SK-N-SH (cell line): Measurements from ENCODE around the gene SLC1A7. TPM values are rescaled to one million over a fixed set of nuclear protein-coding genes. Genes with fewer than 3 reads are reported as not detected.

Experiments used
- CTCF ChIA-PET: fragments of 300-600, 350-600 bp; formaldehyde crosslinking; extraction: SDS; loops from one replicate; lab custom pipeline; 2021; lab: Yijun Ruan, JAX
- POLR2A ChIA-PET: fragments of 350-600 bp; sonication (Branson Sonifier 250); formaldehyde crosslinking; extraction: SDS; loops from one replicate; lab custom pipeline; 2020; ENCODE audit warnings: antibody characterized with exemption, inconsistent platforms; lab: Yijun Ruan, JAX
- DNase-seq: peaks from one replicate; pipeline ENCODE4 v3.0.0; 2012
- H2AFZ ChIP-seq: fragments of 200-600 bp; sonication (generic); 2 replicates; pipeline ENCODE4 v1.8.1; 2016; ENCODE audit warnings: antibody characterized with exemption, mild to moderate bottlenecking, low read depth
- H3F3A ChIP-seq: fragments of 200-600 bp; sonication (generic); replicated peaks from 2 replicates; pipeline ENCODE3; 2016; ENCODE audit warnings: antibody characterized with exemption, mild to moderate bottlenecking; ENCODE audit not compliant: insufficient read depth
- H3K27ac ChIP-seq, 2 experiments: fragments of 200-500 bp in 1 of 2; fragments of 200-600 bp in 1 of 2; sonication (Bioruptor generic) in 1 of 2; sonication (generic), shearing (Covaris generic) in 1 of 2; 2 replicates each; pipeline versions ENCODE4 v1.5.1 to v1.6.1; 2014 to 2016; ENCODE audit warnings: low read depth in 2 of 2, inconsistent platforms in 1 of 2, low read length in 1 of 2, mild to moderate bottlenecking in 1 of 2, mixed read lengths in 1 of 2
- H3K27me3 ChIP-seq: fragments of 200-600 bp; sonication (generic), shearing (Covaris generic); 2 replicates; pipeline ENCODE4 v1.6.1; 2016; ENCODE audit warnings: mixed run types; ENCODE audit not compliant: insufficient read depth
- H3K36me3 ChIP-seq, 2 experiments: fragments of 200-500 bp in 1 of 2; fragments of 200-600 bp in 1 of 2; sonication (Bioruptor generic) in 1 of 2; sonication (generic) in 1 of 2; replicated peaks in 1 of 2; 2 replicates each; pipeline versions ENCODE3 to v1.5.1; 2014 to 2016; ENCODE audit warnings: low read length in 1 of 2, mild to moderate bottlenecking in 1 of 2; ENCODE audit not compliant: insufficient read depth in 2 of 2, control insufficient read depth in 1 of 2
- H3K4me1 ChIP-seq, 2 experiments: fragments of 200-500 bp in 1 of 2; fragments of 200-600 bp in 1 of 2; sonication (Bioruptor generic) in 1 of 2; sonication (generic), shearing (Covaris generic) in 1 of 2; 2 replicates each; pipeline versions ENCODE4 v1.5.1 to v1.6.1; 2014 to 2016; ENCODE audit warnings: low read depth in 1 of 2, low read length in 1 of 2, mixed run types in 1 of 2; ENCODE audit not compliant: insufficient read depth in 2 of 2, control insufficient read depth in 1 of 2
- H3K4me2 ChIP-seq: fragments of 200-600 bp; sonication (generic), shearing (Covaris generic); 2 replicates; pipeline ENCODE4 v1.6.1; 2017; ENCODE audit warnings: mixed run types
- H3K4me3 ChIP-seq, 2 experiments: fragments of 200-500 bp in 1 of 2; fragments of 200-600 bp in 1 of 2; sonication (Bioruptor generic) in 1 of 2; sonication (generic), shearing (Covaris generic) in 1 of 2; 2 replicates each; pipeline versions ENCODE4 v1.5.1 to v1.8.1; 2014 to 2016; ENCODE audit warnings: low read depth in 2 of 2, inconsistent platforms in 1 of 2, low read length in 1 of 2, mild to moderate bottlenecking in 1 of 2, mixed read lengths in 1 of 2, moderate library complexity in 1 of 2
- H3K79me2 ChIP-seq: fragments of 200-600 bp; sonication (generic); 2 replicates; pipeline ENCODE4 v1.8.1; 2017; ENCODE audit warnings: mild to moderate bottlenecking; ENCODE audit not compliant: insufficient read depth
- H3K9ac ChIP-seq: fragments of 200-600 bp; sonication (generic); 2 replicates; pipeline ENCODE4 v1.6.1; 2017; ENCODE audit warnings: mixed run types
- H3K9me2 ChIP-seq: fragments of 200-600 bp; sonication (generic); 2 replicates; pipeline ENCODE4 v1.6.1; 2017; ENCODE audit warnings: mixed run types
- H3K9me3 ChIP-seq: fragments of 200-600 bp; sonication (generic); 2 replicates; pipeline ENCODE4 v1.6.1; 2017; ENCODE audit warnings: mixed run types, mild to moderate bottlenecking, moderate library complexity
- H4K20me1 ChIP-seq: fragments of 200-600 bp; sonication (generic); 2 replicates; pipeline ENCODE4 v1.6.1; 2017; ENCODE audit warnings: mild to moderate bottlenecking, mixed run types; ENCODE audit not compliant: insufficient read depth
- CHD2 ChIP-seq: fragments of 150-350 bp; IDR thresholded peaks from 2 replicates; pipeline ENCODE4 v1.6.1; 2018; ENCODE audit warnings: low read length; ENCODE audit not compliant: partially characterized antibody
- EZH2phosphoT487 ChIP-seq: fragments of 200-600 bp; sonication (generic); IDR thresholded peaks from 2 replicates; pipeline ENCODE4 v1.6.1; 2017; ENCODE audit warnings: low read depth, mixed run types, mild to moderate bottlenecking, antibody characterized with exemption, moderate library complexity, borderline replicate concordance
- FOSL2 ChIP-seq: IDR thresholded peaks from 2 replicates; pipeline ENCODE4 v1.4.0; 2012; ENCODE audit warnings: low read depth, mild to moderate bottlenecking, moderate library complexity, borderline replicate concordance
- FOXJ3 ChIP-seq: sonication (generic); formaldehyde crosslinking; IDR thresholded peaks from 2 replicates; pipeline ENCODE4 v1.5.1; 2020; ENCODE audit warnings: mild to moderate bottlenecking, missing genetic modification reagents
- FOXM1 ChIP-seq: IDR thresholded peaks from 2 replicates; pipeline ENCODE4 v1.4.0; 2012; ENCODE audit warnings: low read depth, mild to moderate bottlenecking
- GATA2 ChIP-seq: sonication (generic); formaldehyde crosslinking; IDR thresholded peaks from 2 replicates; pipeline ENCODE4 v1.5.0; 2020; ENCODE audit warnings: mild to moderate bottlenecking, missing genetic modification reagents
- JUND ChIP-seq: IDR thresholded peaks from 2 replicates; pipeline ENCODE4 v1.4.0; 2012
- MXI1 ChIP-seq: IDR thresholded peaks from 2 replicates; pipeline ENCODE4 v1.6.1; 2012; ENCODE audit warnings: mild to moderate bottlenecking, low read depth, low read length, improper control_type of control experiment
- NFIC ChIP-seq: IDR thresholded peaks from 2 replicates; pipeline ENCODE4 v1.4.0; 2012; ENCODE audit warnings: borderline replicate concordance
- NRF1 ChIP-seq: IDR thresholded peaks from 2 replicates; pipeline ENCODE4 v1.6.1; 2012; ENCODE audit warnings: low read depth, mild to moderate bottlenecking, low read length
- POLR2AphosphoS5 ChIP-seq: IDR thresholded peaks from 2 replicates; pipeline ENCODE4 v1.6.1; 2012; ENCODE audit warnings: low read depth, low read length
- RCOR1 ChIP-seq: fragments of 150-350 bp; IDR thresholded peaks from 2 replicates; pipeline ENCODE4 v1.6.1; 2017; ENCODE audit warnings: antibody characterized with exemption, low read length
- SIN3A ChIP-seq: IDR thresholded peaks from 2 replicates; pipeline ENCODE4 v1.6.1; 2012; ENCODE audit warnings: low read depth, mild to moderate bottlenecking, low read length, moderate library complexity, borderline replicate concordance
- TEAD4 ChIP-seq: IDR thresholded peaks from 2 replicates; pipeline ENCODE4 v1.4.0; 2012; ENCODE audit warnings: mild to moderate bottlenecking, borderline replicate concordance; ENCODE audit not compliant: insufficient read depth
- USF1 ChIP-seq: IDR thresholded peaks from 2 replicates; pipeline ENCODE4 v1.4.0; 2012; ENCODE audit warnings: low read depth, borderline replicate concordance
- WGBS: methylation state at CpG from one replicate; pipeline ENCODE4 v1.1.6; 2017; ENCODE audit warnings: low lambda C conversion rate; 5-methylcytosine and 5-hydroxymethylcytosine counted together
- polyA plus RNA-seq, 3 experiments: library from polyadenylated mRNA; depleted of rRNA; stranded (reverse); fragments of >200 nt; gene quantifications; 2 replicates each; pipeline ENCODE4 v1.2.3, GENCODE V29; 2012
- TF ChIP-seq, protein P1 (sequence below): IDR thresholded peaks from 2 replicates; pipeline ENCODE4 v1.4.0; 2012; ENCODE audit warnings: low read depth, borderline replicate concordance
- TF ChIP-seq, protein P2 (sequence below): fragments of 150-350 bp; IDR thresholded peaks from 2 replicates; pipeline ENCODE4 v1.6.1; 2016; ENCODE audit warnings: mild to moderate bottlenecking, low read depth, low read length

Gene SLC1A7
- polyA plus RNA-seq, 1 of the 3 experiments (the other 2 are of a cell fraction): not detected

DNA sequence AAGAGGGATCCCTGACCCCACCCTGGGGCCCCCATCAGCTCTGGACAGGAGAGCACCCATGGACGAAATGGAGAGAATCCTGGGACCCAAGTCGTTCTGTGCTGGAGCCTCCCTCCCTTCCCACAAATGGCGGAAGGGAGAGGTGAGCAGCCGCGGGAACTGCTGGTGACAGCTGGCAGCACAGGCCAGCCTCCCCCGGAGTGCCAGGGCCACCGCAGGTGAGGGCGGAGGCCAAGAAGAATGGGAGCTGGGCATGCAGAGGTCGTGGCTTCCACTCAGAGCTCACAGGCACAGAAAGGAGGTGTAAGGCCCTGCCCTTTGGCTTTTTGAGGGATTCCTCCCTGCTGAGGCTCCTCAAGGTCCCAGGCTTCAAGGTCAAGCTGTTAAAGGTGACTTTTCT lies 24.6 kb downstream of the SLC1A7 start:
- Histone ChIP-seq H3F3A (no peaks in the 10 kb centered on the region), H3K9me3 (no peaks in the 10 kb centered on the region), H4K20me1 (no peaks in the 10 kb centered on the region), H3K4me1 (peaks cover 17 to 53% of the 10 kb centered on the region in 2 experiments; a peak in 3 of 4 replicates), H3K9me2 (no peaks in the 10 kb centered on the region), H3K27ac (no peak overlapping the region), H2AFZ (no peak overlapping the region), H3K79me2 (no peaks in the 10 kb centered on the region), H3K4me3 (no peak overlapping the region), H3K9ac (no peak overlapping the region), H3K4me2 (no peak overlapping the region), H3K36me3 (no peaks in the 10 kb centered on the region), H3K27me3 (no peaks in the 10 kb centered on the region)
- ChIA-PET CTCF (no interaction called here), POLR2A (no interaction called here)
- 84% methylated on average over 9 of the region's 9 CpGs for WGBS
- no peak for TF ChIP-seq GATA2 (CRISPR knock-in tag)
- TF ChIP-seq USF1: no peak
- TF ChIP-seq NFIC: no peak
- no peak for TF ChIP-seq SIN3A
- TF ChIP-seq, protein P1, sequence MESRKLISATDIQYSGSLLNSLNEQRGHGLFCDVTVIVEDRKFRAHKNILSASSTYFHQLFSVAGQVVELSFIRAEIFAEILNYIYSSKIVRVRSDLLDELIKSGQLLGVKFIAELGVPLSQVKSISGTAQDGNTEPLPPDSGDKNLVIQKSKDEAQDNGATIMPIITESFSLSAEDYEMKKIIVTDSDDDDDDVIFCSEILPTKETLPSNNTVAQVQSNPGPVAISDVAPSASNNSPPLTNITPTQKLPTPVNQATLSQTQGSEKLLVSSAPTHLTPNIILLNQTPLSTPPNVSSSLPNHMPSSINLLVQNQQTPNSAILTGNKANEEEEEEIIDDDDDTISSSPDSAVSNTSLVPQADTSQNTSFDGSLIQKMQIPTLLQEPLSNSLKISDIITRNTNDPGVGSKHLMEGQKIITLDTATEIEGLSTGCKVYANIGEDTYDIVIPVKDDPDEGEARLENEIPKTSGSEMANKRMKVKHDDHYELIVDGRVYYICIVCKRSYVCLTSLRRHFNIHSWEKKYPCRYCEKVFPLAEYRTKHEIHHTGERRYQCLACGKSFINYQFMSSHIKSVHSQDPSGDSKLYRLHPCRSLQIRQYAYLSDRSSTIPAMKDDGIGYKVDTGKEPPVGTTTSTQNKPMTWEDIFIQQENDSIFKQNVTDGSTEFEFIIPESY: no peak
- TF ChIP-seq JUND: no peak
- TF ChIP-seq FOSL2: no peak
- TF ChIP-seq MXI1: no peak
- TF ChIP-seq EZH2phosphoT487: no peak
- TF ChIP-seq, protein P2, sequence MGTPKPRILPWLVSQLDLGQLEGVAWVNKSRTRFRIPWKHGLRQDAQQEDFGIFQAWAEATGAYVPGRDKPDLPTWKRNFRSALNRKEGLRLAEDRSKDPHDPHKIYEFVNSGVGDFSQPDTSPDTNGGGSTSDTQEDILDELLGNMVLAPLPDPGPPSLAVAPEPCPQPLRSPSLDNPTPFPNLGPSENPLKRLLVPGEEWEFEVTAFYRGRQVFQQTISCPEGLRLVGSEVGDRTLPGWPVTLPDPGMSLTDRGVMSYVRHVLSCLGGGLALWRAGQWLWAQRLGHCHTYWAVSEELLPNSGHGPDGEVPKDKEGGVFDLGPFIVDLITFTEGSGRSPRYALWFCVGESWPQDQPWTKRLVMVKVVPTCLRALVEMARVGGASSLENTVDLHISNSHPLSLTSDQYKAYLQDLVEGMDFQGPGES: no peak
- TF ChIP-seq FOXJ3: no peak
- DNase-seq: no peak

GRCh38 chr1:53116933-53117600 lies 25.4 kb downstream of the SLC1A7 start:
- no peak overlapping the region for H3K9ac ChIP-seq
- no peak overlapping the region for H3K4me3 ChIP-seq
- no peaks in the 10 kb centered on the region for H3K9me3 ChIP-seq
- TF ChIP-seq POLR2AphosphoS5: no peak
- TF ChIP-seq NFIC: no peak
- TF ChIP-seq CHD2: no peak
- no peak for TF ChIP-seq TEAD4
- no peak for TF ChIP-seq RCOR1
- TF ChIP-seq FOXJ3: no peak
- TF ChIP-seq NRF1: no peak
- no peak for TF ChIP-seq FOXM1
- H3K79me2 ChIP-seq: no peaks in the 10 kb centered on the region
- no peak overlapping the region for H3K27ac ChIP-seq
- H2AFZ ChIP-seq: no peak overlapping the region
- ChIA-PET POLR2A (no interaction called here), CTCF (no interaction called here)
- H3K4me2 ChIP-seq: no peak overlapping the region
- no peak for DNase-seq
- WGBS: 85% methylated on average over 11 of the region's 11 CpGs
- H3K9me2 ChIP-seq: no peaks in the 10 kb centered on the region
- no peaks in the 10 kb centered on the region for H4K20me1 ChIP-seq
- H3K27me3 ChIP-seq: no peaks in the 10 kb centered on the region
- H3K4me1 ChIP-seq: peaks cover 11 to 47% of the 10 kb centered on the region in 2 experiments; a peak in 3 of 4 replicates
- no peaks in the 10 kb centered on the region for H3F3A ChIP-seq
- no peaks in the 10 kb centered on the region for H3K36me3 ChIP-seq
